Measurements from ENCODE around the gene OSBPL9.

- TF ChIP-seq CTCF (conservative IDR thresholded peaks at IDR 0.05) (no peak), EZH2 (IDR thresholded peaks at IDR 0.05; ENCODE audit: low read depth) (no peak)
Measured at GRCh38 chr1:51814513-51814912, 197.6 kb downstream of the OSBPL9 start.
